Erythroblast (primary cell): ENCODE data around the gene ASPHD1.

Experiments used
- DNase-seq, 2 experiments: peaks; one replicate each; lab custom pipeline; 2025; lab: John Stamatoyannopoulos, UW
- GATA1 ChIP-seq: IDR thresholded peaks from 2 replicates; pipeline ENCODE4 v1.6.1; 2011; ENCODE audit warnings: low read depth, mild to moderate bottlenecking, control low read depth, low read length, moderate library complexity
- POLR2A ChIP-seq: IDR thresholded peaks from 2 replicates; pipeline ENCODE4 v1.6.1; 2011; ENCODE audit warnings: mild to moderate bottlenecking, low read length

ASPHD1 gene

DNA sequence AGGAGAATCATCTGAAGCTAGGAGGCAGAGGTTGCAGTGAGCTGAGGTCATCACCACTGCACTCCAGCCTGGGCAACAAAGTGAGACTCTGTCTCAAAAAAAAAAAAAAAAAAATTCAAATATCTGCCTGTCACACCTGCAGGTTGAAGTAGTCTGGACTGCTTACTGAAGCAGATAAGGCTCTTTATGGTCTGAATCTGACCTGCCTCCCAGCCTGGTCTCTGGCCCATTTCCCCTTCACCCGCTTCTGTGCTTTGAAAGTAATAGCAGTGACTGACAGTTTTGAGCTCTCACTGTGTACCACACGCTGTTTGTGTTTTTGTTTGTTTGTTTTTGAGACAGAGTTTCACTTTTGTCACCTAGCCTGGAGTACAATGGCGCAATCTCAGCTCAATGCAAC, 6.7 kb upstream of the ASPHD1 start:
- no peak for TF ChIP-seq GATA1
- TF ChIP-seq POLR2A = no peak
- no peak for DNase-seq

DNA sequence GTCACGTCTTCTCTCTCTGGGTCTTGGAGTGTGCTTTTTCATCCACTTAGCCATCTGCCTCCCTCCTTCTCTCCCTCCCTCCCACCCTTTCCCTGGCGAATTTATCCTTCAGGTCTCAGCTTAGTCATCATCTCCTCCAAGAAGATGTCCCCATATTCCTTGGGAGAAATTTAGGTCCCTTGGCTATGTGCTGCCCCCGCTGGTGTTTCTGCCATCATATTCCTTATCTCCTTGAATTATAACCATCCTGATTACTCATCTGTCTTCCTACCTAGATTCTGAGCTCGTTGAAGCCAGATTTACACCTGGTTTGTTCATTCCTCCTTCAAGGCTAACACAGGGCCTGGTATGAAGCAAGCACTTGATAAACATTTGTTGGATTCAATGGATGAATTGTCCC, 5.9 kb upstream of the ASPHD1 start:
- no peak for DNase-seq
- TF ChIP-seq POLR2A = no peak
- TF ChIP-seq GATA1 = no peak

DNA sequence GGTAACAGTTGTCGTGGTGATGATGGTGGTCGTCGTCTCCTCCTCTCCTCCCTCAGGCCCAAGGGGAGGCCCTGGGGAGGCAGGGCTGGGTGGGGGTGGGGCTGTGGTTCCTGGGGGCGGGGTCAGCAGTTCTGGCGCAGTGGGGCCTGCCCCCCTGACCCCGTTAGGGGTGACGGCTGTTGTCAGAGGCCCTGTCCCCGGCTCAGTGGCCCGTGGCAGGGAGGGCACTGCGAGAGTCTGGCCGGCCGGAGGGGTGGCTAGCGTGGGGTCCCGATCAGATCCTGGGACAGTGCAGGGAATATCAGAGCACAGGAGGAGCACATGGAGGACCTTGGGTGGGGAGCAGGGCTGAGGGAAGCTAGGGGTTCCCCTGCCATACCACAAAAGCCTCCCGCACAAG, 3.4 kb upstream of the ASPHD1 start:
- no peak for TF ChIP-seq POLR2A
- TF ChIP-seq GATA1 = no peak
- no peak for DNase-seq

DNA sequence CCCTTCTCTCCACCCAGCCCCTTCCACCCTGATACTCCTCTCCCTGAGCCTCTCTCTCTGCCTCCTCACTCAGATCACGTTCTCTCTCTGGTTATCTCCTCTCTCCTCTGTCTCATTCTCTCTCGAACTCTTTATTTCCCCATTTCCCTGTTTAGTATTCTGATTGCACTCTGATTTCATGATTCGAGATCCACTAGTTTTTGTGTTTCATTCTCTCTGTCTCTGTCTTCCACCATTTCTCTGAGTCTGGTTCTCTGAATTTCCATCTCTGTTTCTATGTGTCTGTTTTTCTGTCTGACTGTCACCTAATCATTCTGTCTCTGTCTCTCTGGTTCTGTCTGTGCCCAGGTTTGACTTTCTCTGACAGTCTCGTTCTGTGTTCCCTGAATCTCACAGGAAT, 3.0 kb upstream of the ASPHD1 start:
- TF ChIP-seq POLR2A = no peak
- no peak for TF ChIP-seq GATA1

DNA sequence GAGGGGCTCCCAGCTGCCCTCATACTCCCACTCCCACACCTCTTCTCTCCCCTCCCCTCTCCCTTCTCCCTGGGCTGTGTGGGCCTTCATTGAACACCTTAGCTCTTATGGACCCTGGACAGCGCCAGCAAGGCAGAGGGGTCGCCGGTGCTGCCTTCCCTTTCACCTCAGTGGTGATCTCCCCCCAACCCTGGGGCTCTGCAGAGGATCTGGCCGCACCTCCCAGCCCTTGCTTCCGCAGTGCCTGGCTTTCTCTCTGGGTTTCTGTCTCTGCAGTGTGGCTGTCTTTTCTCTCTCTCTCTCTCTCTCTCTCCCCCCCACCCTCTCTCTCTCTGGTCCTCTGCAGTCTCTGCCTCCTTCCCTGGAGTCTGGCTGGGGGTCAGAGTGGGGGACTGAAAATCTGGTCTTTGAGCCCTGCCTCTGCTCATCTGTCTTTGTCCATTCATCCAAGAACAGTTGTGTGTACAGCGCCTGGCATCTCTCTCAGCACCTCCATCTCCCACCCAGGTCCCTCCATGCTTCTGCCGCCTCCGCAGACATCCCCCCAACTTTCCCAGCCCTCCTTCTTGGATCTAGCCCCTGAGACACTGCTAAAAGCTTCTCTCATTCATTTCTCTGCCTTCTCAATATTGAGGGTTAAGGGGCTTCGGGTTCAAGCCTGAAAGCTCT, 2.0 kb upstream of the ASPHD1 start:
- DNase-seq = no peak
- TF ChIP-seq GATA1 (no peak), POLR2A (no peak)

More for the DNA sequence above, 3.0 kb upstream of the ASPHD1 start:
- DNase-seq = no peak

- no peak for DNase-seq
- no peak for TF ChIP-seq GATA1
- no peak for TF ChIP-seq POLR2A
Measured at GRCh38 chr16:29898804-29899515, 1.3 kb upstream of the ASPHD1 start.

GRCh38 chr16:29899516-29900101, 679 bp upstream of the ASPHD1 start, which contains the start of gene SEZ6L2:
Gene SEZ6L2, minus strand, starts transcription at chr16:29899550. Its CDS starts 531 bp downstream, at chr16:29899019.
- TF ChIP-seq POLR2A (no peak), GATA1 (no peak)
- DNase-seq = no peak

- no peak for TF ChIP-seq GATA1
- TF ChIP-seq POLR2A = no peak
Measured at GRCh38 chr16:29900888-29901606, 759 bp downstream of the ASPHD1 start.

DNA sequence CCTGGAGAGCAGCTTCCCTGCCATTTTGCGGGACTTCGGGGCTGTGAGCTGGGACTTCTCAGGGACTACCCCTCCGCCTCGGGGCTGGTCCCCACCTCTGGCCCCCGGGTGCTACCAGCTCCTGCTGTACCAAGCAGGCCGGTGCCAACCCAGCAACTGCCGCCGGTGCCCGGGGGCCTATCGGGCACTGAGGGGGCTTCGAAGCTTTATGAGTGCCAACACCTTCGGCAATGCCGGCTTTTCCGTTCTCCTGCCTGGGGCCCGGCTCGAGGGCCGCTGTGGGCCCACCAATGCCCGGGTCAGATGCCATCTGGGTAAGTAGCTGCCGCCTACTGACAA, 1.3 kb downstream of the ASPHD1 start:
- no peak for TF ChIP-seq POLR2A
- no peak for TF ChIP-seq GATA1
- no peak for DNase-seq

More at GRCh38 chr16:29900888-29901606, 759 bp downstream of the ASPHD1 start:
- no peak for DNase-seq

GRCh38 chr16:29903590-29903989, 3.3 kb downstream of the ASPHD1 start:
- no peak for DNase-seq
- TF ChIP-seq POLR2A (no peak), GATA1 (no peak)

GRCh38 chr16:29904947-29905346, 4.7 kb downstream of the ASPHD1 start:
- no peak for DNase-seq
- no peak for TF ChIP-seq GATA1
- no peak for TF ChIP-seq POLR2A

- TF ChIP-seq POLR2A (no peak), GATA1 (no peak)
- no peak for DNase-seq
Measured at GRCh38 chr16:29905668-29906067, 5.4 kb downstream of the ASPHD1 start.

DNA sequence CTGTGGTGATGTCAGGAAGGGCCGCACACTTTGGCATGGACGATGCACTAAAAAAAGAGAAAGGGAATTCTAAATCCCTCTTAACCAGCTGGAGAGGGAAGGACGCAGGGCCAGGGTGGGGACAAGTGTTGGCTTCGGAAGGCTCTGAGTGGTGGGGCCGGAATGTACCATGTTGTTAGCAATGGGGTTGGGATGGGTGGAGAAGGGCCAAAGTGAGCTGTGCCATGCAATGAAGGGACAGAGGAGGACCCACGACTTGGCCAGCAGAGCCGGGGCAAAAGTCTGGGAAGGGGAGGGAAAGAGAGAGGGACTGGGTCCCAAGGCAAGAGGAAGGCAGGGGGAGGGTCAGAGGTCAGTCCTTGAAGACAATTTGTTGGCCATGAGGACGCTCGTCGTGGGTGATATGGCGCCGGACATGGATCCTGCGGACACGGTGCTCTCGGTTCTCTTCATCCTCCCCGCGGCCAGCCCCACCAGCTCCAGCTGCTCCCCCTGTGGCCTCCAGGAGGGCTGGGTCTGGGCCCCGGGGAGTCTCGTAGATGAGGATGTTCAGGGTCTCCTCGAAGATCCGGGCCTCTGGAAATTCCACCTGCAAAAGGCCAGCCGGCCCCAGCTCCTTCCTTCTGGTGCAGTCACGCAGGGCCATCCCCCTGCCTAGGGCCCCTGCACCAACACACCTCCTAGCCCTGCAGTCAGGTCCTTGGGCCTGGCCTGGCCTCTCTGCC, 6.4 kb downstream of the ASPHD1 start:
- TF ChIP-seq GATA1 (no peak), POLR2A (no peak)

More for the DNA sequence above, 6.4 kb downstream of the ASPHD1 start:
- DNase-seq = no peak
